Measurements from ENCODE around the gene CACNA1G. TPM values are rescaled to one million over a fixed set of nuclear protein-coding genes. Genes with fewer than 3 reads are reported as not detected.

CACNA1G gene
- total RNA-seq, 2 experiments from 2014 or later = not detected

DNA sequence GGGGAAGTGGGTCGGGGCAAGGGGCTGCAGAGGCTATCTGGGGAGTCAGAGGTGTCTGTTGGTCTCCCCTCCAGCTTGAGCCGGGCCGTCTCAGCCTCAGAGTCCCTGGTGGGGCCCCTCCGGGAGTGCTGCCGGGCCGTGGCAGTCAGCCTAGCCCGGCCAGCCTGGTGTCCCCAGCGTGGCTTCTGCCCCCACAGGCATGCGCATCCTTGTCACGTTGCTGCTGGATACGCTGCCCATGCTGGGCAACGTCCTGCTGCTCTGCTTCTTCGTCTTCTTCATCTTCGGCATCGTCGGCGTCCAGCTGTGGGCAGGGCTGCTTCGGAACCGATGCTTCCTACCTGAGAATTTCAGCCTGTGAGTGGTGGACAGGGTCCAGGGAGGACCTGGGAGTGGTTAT, 11.2 kb downstream of the CACNA1G start:
- H3K4me1 ChIP-seq (ENCODE audit: insufficient read depth, low read length, poor library complexity, severe bottlenecking) = no peaks in the 10 kb centered on the region
- no peaks in the 10 kb centered on the region for H3K79me2 ChIP-seq (ENCODE audit: insufficient read depth, low read depth, low read length)
- H3K9me3 ChIP-seq (ENCODE audit: low read length) = no peaks in the 10 kb centered on the region
- no peaks in the 10 kb centered on the region for H4K20me1 ChIP-seq (ENCODE audit: insufficient read depth, low read length)
- H3K9me2 ChIP-seq (ENCODE audit: insufficient read depth, low read length) = no peaks in the 10 kb centered on the region
- no TSS peak for BruUV-seq (replicated peaks)
- H3K27ac ChIP-seq (ENCODE audit: low read depth, low read length, poor library complexity, severe bottlenecking) = no peak overlapping the region
- ChIA-PET POLR2A (no interaction called here), CTCF (ENCODE audit: unreplicated experiment) (no interaction called here)
- TF ChIP-seq, protein P1, sequence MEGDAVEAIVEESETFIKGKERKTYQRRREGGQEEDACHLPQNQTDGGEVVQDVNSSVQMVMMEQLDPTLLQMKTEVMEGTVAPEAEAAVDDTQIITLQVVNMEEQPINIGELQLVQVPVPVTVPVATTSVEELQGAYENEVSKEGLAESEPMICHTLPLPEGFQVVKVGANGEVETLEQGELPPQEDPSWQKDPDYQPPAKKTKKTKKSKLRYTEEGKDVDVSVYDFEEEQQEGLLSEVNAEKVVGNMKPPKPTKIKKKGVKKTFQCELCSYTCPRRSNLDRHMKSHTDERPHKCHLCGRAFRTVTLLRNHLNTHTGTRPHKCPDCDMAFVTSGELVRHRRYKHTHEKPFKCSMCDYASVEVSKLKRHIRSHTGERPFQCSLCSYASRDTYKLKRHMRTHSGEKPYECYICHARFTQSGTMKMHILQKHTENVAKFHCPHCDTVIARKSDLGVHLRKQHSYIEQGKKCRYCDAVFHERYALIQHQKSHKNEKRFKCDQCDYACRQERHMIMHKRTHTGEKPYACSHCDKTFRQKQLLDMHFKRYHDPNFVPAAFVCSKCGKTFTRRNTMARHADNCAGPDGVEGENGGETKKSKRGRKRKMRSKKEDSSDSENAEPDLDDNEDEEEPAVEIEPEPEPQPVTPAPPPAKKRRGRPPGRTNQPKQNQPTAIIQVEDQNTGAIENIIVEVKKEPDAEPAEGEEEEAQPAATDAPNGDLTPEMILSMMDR (conservative IDR thresholded peaks at IDR 0.05; ENCODE audit: low read length) = no peak
- no peak for TF ChIP-seq EZH2phosphoT487 (IDR thresholded peaks at IDR 0.05; ENCODE audit: borderline replicate concordance, low read depth, low read length)
- H3K4me3 ChIP-seq (ENCODE audit: low read depth, low read length, poor library complexity, severe bottlenecking) = no peak overlapping the region
- H3K36me3 ChIP-seq (ENCODE audit: insufficient read depth, low read length) = no peaks in the 10 kb centered on the region
- intact Hi-C loops (cut with micrococcal nuclease; ENCODE audit: unreplicated experiment) = no loop called here
- no peak overlapping the region for H2AFZ ChIP-seq (ENCODE audit: low read length)
- DNase-seq (ENCODE audit: low spot score) = no peak
- no peak overlapping the region for H3K4me2 ChIP-seq (ENCODE audit: low read length)

GRCh38 chr17:50572541-50572940, 12.0 kb downstream of the CACNA1G start:
- Histone ChIP-seq H3K27ac (ENCODE audit: low read depth, low read length, poor library complexity, severe bottlenecking) (no peak overlapping the region), H3K36me3 (ENCODE audit: insufficient read depth, low read length) (no peaks in the 10 kb centered on the region), H3K79me2 (ENCODE audit: insufficient read depth, low read depth, low read length) (no peaks in the 10 kb centered on the region), H3K4me2 (ENCODE audit: low read length) (no peak overlapping the region), H3K9me2 (ENCODE audit: insufficient read depth, low read length) (no peaks in the 10 kb centered on the region), H4K20me1 (ENCODE audit: insufficient read depth, low read length) (no peaks in the 10 kb centered on the region), H3K4me1 (ENCODE audit: insufficient read depth, low read length, poor library complexity, severe bottlenecking) (no peaks in the 10 kb centered on the region), H3K9me3 (ENCODE audit: low read length) (no peaks in the 10 kb centered on the region), H3K4me3 (ENCODE audit: low read depth, low read length, poor library complexity, severe bottlenecking) (no peak overlapping the region), H2AFZ (ENCODE audit: low read length) (no peak overlapping the region)
- BruUV-seq (replicated peaks) = no TSS peak
- DNase-seq (ENCODE audit: low spot score) = no peak
- ChIA-PET CTCF (ENCODE audit: unreplicated experiment) (no interaction called here), POLR2A (no interaction called here)
- intact Hi-C loops (cut with micrococcal nuclease; ENCODE audit: unreplicated experiment) = no loop called here
- TF ChIP-seq, protein P1 (conservative IDR thresholded peaks at IDR 0.05; ENCODE audit: low read length) = no peak
- TF ChIP-seq EZH2phosphoT487 (IDR thresholded peaks at IDR 0.05; ENCODE audit: borderline replicate concordance, low read depth, low read length) = no peak

- intact Hi-C loops (cut with micrococcal nuclease; ENCODE audit: unreplicated experiment) = no loop called here
- Histone ChIP-seq H3K9me3 (ENCODE audit: low read length) (no peaks in the 10 kb centered on the region), H3K36me3 (ENCODE audit: insufficient read depth, low read length) (no peaks in the 10 kb centered on the region), H4K20me1 (ENCODE audit: insufficient read depth, low read length) (no peaks in the 10 kb centered on the region), H3K4me2 (ENCODE audit: low read length) (no peak overlapping the region), H3K79me2 (ENCODE audit: insufficient read depth, low read depth, low read length) (no peaks in the 10 kb centered on the region), H3K4me1 (ENCODE audit: insufficient read depth, low read length, poor library complexity, severe bottlenecking) (no peaks in the 10 kb centered on the region), H3K9me2 (ENCODE audit: insufficient read depth, low read length) (no peaks in the 10 kb centered on the region), H3K27ac (ENCODE audit: low read depth, low read length, poor library complexity, severe bottlenecking) (no peak overlapping the region), H3K4me3 (ENCODE audit: low read depth, low read length, poor library complexity, severe bottlenecking) (no peak overlapping the region), H2AFZ (ENCODE audit: low read length) (no peak overlapping the region)
- BruUV-seq (replicated peaks) = no TSS peak
- POLR2A ChIA-PET = no interaction called here
- DNase-seq (ENCODE audit: low spot score) = no peak
- CTCF ChIA-PET (ENCODE audit: unreplicated experiment) = no interaction called here
- TF ChIP-seq, protein P1 (conservative IDR thresholded peaks at IDR 0.05; ENCODE audit: low read length) = no peak
- no peak for TF ChIP-seq EZH2phosphoT487 (IDR thresholded peaks at IDR 0.05; ENCODE audit: borderline replicate concordance, low read depth, low read length)
Measured at GRCh38 chr17:50573866-50574611, 13.5 kb downstream of the CACNA1G start.
